Measurements from ENCODE around the gene FTO.
A peak's percentile ranks its signal among the peaks of the same experiment; 100 is the strongest.

Gene FTO

DNA sequence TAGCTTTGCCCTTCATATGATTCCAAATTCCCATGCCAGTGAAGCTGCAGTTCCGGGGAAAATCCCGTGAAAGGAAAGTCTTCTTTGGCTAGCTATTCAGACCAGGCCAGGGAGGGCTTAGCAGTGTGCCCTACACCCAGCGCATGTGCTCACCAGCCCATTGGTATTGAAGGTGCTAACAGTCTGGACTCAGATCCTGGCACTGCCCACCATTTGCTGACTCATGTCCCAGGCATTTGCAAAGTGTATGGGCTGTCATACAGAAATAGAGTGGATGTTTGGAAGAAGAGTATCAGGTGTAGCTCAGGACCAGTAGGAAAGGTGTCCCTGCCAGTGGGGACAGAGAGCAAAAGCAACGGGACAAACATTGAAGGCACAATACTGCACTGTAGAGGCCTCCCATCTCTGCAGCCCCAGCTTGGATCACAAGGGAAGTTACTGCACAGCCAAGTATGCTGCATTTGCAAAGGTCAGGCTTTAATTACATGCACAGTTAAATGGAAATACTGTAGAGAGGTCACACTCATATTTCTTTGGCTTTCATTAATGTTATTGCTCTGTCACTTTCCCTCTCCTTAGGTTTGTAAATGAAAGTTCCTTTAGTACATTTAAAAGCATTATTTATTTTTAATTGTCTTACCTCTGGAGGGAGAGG is 362.6 kb downstream of the FTO start:
- DNase-seq, result no peak

DNA sequence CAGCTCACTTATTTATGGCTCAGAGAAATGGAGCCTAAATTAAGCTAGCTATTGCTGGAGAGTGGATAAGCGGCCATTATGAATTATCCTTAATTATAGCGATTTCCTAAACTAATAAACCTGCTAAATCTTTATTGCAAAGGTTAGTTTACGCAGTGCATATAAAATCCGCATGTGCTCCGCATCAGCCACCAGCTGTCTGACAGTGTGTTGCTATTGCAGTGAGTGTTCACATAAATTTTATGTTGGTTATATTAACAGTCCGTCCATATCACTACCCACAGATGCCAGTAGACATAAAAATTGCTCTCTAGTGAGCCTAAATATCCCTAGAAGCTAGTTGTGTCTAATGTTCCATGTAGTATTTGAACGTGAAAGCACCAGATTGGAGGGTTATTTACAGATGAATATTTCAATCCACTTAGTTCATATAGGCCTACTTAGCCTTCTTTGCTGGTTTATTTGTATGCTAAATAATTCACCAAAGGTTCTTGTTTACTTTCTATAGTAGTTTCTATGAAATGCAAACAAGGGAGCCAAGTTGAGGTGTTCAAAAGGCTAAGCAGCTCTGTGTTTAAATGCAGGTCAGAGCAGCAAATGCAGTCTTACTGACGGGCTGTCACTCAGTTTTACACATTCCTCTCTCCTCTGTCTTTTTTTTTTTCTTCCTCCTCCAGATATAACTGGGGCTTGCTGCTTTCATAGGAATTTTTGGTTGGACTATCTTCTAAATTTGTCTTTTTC is 363.5 kb downstream of the FTO start:
- DNase-seq, result no peak

DNA sequence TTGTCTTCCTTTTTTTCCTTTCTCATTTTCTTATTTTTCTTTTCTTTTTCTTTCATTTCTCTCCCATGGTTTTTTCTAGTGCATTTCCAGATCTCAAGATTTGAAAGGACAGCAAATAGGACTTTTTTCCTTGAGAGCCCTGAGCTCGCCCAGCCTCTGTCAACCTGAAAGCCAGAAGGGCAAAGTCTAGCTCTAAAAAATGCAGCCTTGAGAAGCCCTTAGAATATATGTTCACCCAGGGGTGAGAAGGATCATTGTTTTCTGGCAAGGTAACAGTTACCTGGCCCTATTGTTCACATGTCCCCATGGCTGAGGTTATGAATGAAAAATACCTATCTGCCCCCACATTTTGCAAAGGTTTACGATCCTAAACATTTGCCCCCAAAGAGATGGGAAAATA is 364.3 kb downstream of the FTO start:
- no peak for DNase-seq

DNA sequence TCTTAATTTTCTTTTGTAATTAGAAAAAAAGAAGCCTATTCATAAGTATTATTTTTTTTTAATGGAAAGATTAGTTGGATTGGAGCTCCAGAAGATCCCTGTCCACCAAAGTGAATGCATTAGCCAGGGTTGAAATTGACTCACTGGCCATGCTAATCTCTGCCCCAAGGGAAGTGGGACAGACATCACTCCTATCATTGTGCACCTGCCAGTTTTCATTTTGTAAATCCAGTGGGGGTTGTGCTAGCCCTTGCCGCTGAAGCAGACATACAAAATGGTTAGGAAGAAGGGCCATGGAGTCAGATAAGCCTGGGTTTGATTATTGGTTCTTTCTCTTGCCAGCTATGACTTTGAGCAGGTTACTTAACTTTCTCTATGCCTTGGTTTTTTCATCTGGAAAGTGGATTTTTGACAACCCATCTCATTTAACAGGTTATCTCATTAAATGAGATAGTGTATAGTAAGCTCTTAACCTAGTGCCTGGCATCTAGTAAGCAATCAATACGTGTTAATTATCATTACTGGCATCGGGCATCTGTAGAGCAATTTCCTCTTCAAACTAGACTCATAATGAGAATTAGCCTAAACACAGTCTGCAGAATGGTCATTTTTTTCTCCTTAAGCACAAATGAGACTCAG is 365.8 kb downstream of the FTO start:
- no peak for DNase-seq

DNA sequence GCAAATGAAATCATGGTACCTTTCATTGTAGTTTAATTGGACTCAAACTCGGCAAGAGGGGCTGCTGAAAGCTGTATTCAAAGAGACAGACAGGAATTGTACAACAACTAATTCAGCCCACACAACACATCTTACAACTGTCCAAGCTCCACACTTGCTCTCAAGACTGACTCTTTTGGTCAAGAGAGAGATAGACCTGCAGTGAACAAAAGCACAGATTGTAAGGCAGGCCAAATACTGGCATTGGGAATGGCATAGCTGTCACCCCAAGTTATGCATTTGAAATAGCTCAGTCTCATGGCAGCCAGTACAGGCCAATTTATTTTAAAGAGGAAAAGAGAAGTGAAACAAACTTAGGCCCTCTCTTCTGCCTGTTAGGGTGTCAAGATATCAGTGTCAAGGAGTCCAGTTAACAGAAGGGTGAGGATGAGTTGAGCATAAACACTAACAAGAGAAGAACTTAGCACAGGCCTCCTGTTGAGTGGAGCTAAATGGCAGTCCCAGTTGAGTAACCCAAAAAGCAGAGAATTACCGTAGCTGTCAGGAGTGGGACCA is 366.9 kb downstream of the FTO start:
- DNase-seq, result no peak

DNA sequence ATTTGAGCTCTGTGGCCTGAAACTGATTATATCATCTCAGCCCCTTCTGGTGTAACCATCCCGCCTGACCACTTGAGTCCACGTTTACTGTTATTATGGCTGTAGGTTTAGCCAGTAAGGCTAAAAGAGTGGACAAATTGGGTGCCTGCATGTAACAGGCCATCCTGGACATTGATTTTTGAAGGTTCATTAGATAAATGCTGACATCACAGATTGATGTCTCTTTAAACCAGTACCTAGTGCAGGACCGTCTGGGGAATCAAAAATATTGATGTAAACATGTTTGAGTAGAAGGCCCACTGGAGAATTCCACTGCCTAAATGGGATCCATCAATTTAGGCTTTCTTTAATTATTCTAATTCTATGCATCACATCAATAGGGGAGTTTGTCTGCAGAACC is 367.6 kb downstream of the FTO start:
- DNase-seq, result no peak

DNA sequence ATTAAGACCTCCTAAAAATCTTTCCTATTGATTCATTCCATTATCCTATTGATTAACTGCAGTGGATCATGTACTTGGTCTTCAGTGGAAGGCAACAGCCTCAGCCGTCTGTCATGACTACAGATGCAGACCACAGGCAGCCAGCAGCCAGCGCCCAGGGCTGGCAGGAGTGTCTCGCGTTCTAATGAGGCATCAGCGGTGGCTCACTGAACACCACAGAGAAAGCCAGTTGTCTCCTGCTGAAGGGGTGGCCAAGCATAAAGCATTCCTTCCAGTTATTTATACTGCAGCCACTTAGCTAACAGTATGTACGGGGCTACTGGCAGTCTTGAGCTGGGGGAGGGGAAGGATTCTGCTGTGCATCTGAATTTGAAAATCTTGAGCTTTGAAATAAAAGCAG is 368.3 kb downstream of the FTO start:
- DNase-seq, result no peak

DNA sequence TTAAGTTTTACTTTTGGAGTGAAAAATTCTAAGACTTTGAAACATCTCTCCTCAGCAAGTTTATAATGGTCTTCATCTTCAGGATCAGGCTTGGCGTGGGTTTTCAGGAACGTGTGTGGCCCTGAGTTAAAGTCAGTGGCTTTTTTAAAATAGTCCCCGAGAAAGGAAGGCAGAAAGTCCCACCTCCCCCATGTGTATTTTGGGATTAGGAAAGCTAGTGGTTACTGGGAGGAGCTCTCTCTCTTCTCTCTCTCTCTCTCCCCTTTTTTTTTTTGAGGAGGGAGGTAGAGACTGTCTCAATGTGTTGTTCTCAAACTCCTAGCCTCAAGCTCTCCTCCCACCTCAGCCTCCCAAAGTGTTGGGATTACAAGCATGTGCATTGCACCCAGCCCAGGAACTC is 369.4 kb downstream of the FTO start:
- DNase-seq, result no peak

DNA sequence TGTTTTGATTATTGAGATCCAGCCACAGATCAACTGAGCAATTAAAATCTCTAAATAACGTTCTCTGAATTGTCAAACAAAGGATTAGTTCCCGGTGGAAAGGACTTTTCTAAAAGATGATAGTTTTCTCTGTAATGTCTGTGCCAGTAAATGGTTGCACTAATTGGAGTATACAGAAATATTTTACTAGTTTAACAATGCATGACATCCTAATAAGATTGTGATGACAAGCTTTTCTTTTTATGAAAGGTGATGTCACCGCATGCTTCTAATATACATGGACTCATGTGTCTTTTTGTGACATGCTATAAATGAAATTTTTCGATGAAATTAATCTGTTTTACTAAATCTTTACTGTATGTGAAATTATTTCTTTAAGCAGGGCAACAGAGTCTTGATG is 371.5 kb downstream of the FTO start:
- no peak for DNase-seq

DNA sequence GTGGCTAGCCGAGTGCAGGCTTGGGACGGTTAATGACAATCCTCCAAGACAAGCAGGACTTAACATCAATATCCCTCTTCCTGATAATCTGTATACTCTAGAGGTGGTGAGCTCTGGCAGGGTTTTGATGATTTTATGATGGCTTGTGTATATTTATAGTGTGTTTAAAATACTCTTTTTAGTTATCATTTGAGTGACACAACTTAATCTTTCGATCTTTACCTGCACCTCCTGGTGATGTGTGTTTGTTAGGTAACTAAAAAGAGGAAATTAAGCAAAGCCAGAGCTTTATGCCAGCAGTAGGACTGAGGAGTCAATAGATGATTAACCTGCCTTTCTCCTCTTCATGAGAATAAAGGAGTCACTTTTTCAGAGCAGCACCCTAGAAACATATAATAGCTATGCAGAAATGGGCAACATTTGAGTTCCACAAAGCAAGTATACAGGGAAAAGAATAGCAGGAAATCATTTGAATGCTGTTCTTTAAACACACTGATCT is 372.1 kb downstream of the FTO start:
- DNase-seq, result no peak

DNA sequence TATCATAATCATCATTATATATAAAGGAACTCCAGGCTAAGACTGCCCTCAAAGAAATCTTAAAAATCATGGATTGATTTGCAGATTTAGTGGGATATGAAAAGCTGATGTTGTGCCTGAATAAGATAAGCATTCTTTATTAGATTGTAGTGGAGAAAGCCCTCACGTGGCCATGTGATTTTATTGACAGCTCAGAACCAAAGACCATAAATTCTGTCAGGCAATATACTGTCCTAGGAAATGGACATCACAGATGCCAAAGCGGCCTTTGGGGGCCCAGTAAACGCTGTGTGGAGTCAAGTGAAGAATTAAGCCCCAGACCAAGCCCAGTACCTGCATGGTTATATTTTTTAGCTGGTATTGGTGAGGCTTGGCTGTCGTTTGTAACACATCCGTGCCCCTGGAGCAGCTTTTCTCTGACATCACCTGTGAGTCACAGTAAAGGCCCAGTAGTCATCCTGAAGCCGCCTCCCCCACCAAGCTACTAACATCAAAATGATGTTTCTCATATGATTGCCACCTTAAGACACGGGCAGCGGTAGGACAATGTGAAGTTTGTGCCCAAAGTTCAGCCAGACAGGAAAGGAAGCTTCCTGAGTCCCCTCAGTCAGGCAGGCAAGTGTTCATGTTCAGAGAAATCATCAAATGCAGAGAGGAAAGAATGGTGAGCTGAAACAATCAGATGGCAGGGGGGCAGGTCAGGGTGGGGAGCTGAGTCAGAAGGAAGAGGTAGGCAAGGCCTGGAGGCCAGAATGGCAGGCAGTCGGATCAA is 373.3 kb downstream of the FTO start:
- no peak for DNase-seq

DNA sequence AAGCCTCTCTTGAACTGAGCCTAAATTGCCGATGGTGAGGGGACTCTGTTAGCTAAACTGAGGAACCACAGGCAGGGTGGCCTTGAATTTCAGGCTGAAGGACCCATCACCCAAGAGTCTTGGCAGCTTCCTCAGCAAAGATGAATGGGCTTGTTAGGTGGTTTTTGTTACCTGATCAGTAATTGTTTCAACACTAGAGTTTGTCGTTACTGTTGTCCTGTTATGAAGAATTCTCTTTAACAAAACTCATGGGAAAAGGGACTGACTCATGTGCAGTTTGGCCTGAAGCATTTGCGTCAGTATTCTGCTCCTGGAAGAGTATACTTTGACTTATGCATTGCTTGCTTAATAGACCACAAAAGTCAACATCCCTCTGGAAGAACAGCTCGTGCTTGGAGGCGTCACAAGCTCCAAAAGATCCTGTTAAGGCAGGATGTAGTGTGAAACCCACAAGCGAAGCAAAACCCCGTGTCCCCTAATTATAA is 376.6 kb downstream of the FTO start:
- no peak for DNase-seq

DNA sequence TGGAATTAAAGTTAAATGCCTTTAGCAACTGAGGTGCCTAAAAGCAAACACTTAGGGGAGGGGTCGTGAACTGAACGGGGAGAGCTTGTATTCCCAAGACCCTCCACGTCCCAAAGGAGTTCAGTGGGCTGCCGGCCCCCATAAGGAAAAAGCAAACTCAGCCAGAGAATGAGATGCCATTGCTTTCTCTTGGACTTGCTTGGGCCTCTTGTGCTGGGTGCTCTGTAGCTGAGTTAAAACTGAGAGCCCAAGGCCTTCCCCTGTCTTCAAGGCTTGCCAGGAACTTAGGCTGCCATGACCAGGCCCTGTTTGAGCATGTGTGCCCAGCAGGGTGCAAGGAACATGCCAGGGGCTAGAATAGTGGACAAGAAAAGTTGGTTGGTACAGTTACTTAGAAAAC is 382.8 kb downstream of the FTO start:
- DNase-seq, result no peak

DNA sequence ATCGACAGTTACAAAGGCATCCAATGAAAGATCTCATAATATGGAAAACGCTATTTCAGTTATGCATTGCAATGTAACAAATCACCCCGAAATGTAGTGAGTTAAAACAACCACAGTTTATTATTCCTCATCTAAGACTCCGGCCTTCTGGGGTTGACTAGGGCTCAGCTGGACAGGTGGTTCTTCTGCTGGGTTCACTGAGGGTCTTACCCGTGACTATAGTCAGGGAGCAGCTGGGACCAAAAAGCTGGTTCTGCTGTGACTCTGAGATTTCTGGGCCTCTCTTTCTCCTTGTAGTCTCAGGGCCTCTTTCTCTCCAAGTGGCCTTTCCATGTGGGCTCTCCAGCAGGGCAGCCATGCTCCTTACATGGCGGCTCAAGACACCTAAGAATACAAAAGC is 386.6 kb downstream of the FTO start:
- DNase-seq, result no peak

DNA sequence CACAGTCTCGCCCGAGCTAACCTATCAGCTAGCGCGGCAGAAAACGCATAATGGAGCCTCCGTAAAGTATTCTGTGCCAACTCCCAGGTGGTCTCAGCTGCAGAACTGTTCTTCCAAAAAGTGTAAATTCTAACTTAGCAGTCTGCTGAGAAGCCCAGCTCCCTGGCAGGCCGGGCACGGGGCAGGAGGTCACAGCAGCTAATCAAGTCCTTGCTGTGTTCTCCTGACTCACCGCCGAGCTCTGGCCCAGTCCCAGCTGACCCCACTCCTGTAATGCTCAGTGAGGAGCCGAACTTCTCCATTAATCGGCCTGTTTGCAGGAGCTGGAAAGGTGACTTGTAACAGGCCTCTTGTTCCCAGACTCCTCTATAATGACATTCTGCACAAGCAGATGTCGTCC is 389.3 kb downstream of the FTO start:
- DNase-seq, result no peak

DNA sequence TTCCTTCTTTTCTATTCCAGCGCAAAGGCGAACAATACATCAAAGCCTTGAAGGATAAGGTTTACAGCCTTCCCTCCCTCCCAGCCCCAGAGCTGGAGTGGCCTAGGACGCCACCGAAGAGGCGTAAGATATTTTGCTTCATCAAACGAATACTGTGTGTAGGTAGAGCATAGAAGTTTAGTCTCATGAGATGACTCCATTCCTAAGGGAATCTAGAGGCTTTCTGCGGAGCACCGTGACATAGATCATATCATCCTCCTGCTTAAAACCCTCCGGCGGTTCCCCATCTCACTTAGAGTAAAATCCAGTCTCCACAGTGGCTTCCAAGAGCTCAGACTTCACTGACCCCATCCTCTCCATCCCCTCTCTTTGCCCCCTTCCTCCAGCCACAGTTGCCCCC is 390.7 kb downstream of the FTO start:
- DNase-seq, result no peak

DNA sequence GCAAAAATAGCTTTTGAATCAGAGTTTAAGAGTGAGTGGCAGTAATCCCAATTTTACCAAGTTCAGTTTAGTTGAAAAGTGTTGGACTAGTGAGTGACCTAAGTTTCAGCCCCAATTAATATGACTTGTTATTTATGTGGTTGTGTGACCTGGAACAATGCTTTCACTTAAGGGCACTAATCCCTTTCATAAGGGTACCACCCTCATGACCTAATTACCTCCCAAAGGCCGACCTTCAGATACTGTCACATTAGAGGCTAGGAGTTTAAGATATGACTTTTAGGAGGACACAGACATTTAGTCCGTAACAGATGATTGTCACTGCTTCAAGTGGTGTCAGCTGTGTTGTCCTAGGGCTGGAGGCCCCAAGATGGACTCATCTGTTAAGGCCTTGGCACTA is 392.7 kb downstream of the FTO start:
- no peak for DNase-seq

DNA sequence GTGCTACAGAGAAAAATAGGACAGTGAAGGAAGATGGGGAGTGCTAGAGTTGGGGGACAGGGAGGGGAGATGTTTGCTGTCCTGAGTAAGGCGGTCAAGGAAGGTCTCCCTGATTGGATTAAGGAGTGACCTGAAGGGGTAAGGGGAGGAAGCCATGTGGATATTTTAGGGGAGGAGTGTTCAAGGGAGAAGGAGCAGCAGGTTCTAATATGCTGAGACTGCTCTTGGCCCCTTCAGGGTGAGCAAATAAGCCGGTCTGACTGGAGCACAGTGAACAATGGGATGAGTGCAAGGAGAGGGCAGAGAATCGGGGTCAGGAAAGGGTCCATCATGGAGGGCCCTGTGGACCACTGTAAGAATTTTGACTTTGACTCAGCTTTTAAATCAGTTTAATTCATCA is 393.8 kb downstream of the FTO start:
- DNase-seq, result no peak

DNA sequence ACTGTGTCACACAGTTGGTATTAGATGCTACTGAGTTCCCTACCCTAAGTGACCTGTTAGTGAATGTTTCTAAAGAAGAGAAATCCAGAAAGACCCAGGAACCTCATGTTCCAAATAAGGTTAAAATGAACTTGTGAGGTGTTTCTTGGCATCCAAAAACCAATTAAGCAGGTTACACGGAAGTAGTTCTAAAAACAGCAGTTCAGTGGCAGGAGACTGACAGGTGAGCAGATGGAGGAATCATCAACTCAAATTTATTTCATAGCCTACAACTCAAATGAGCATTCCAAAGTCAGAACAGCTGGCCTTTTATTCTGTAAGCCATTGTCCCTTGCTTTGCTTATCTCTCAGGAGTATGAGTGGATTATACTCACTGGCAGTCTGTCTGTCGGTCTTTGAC is 394.3 kb downstream of the FTO start:
- DNase-seq, result no peak

DNA sequence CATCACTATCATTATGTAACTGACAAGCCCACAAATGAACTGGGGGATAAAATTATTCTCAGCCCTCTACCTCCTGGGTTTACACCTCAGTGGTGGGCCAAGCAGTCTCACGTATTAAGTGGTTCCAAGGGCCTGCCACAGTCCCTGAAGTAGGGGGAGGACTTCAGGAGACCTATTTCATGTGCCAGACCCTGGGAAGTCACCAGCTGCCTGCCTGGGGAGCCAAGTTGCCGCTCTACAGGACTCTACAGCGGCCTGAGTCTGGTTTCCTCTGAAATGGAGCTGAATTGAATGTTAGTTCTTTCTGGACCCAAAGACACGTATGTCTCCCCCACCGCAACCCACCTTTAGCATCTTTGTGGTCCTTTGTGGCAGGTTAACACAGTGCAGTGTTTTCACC is 395.7 kb downstream of the FTO start:
- DNase-seq, result no peak

DNA sequence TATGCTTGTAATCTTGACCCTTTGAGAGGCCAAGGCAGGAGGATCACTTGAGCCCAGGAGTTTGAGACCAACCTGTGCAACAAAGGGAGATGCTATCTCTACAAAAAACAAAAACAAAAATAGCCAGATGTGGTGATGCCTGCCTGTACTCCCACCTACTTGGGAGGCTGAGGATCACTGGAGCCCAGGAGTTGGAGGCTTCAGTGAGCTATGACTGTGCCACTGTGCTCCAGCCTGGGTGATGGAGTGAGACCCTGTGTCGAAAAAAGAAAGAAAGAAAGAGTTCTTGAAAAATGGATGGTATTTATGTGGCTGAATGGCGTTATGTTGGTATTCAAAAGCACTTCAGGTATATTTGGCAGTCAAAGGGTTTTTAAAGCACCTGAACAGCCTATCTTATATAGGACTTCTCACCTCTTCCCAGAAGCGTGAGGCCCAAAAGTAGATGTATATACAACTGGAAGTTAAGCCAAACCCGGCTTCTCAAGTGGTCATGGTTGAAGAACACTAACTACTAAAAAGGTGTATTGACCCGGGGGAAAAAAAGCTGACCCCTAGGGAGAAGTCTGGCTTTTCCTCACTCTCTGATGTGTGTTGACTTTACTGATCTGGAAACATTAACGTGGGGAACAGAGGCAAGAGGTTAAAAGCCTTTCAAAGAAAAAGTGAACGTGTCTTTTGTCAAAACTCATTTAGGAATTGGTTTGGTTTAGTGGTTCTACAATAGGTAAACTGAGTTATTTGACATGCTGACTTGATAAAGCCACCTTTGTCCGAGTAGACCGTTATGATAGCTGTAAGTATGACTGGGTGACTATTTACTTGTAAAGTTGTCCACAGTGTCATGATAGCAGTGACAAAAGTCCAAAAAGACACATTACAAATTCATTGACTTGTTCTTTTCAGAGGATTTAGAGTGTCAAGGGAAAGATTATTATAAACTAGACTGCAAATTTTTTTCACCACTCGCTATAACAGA is 399.2 kb downstream of the FTO start:
- DNase-seq, result no peak

DNA sequence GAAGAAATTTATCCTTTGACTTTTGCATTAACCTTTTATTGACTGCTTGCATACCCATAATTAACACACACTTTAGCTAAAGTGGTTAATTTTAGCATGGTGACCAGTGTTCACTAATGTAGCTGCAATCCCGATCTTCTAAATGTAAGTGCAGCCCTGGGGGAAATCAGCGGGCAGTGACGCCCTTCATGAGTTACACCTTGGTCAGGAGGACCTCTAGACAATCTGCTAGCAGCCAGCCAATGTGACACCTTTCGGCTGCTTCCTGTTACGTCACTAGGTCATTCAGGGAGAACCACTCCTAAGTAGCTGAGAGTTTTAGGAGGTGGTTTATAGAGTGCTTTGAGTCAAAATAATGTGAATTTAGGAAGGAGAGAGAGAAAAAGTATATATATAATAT is 402.1 kb downstream of the FTO start:
- peak; percentile 24 for DNase-seq

Data from NK-92 treated with Interleukin-12 subunit alpha and Interleukin-12 subunit beta, amount 100 ng/mL, for 24 hours (cell line).